HG03103 (cell line): ENCODE measurements around the gene FBXO2.
"Not testable (repeated sequence)": the region's sequence is repeated elsewhere in the genome, so short reads cannot be mapped to it uniquely, and the experiment has no call there.

Experiments used
- ATAC-seq: cut with Tn5 transposase; IDR thresholded peaks from one replicate; pipeline ENCODE4 v1.9.1; 2021; ENCODE audit warnings: low read depth; ENCODE audit not compliant: unreplicated experiment

Gene FBXO2

DNA sequence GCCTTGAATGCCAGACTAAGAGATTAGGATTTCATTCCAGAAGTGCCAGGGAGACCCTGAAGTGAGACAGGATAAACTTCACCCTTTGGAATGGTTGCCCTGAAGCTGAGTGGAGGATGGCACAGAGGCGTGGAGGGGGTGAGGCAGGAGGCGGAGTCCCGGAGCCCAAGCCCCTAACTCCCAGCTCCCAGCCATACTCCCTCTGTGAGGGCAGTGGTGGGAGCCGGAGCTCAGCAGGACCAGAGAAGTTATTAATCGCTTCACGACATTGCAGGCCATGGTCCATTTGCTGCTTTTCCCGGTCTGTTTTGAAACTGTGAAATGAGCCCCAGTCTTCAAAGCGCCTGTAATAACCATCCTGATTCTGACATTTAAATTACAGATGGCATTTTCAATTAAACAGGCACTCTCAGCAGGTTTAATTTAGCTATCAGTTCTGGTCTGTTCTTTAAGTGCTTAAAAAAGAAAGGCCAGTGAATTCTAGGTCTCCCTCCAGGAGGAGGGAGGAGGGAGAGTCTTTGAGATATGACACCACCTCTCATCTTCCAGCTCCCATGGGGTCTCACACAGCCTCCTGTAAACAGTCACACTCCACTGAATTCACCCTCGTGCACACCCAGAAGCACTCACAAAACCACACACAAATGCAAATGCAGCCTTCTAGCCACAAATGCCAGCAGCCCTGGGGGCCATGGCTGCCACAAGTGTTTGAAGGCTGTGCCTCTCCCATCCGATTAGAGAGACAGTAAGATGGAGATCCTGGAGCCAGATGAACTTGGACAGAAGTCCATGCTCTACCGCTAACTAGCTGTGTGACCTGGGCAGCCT is 19.6 kb downstream of the FBXO2 start:
- ATAC-seq, result no peak

DNA sequence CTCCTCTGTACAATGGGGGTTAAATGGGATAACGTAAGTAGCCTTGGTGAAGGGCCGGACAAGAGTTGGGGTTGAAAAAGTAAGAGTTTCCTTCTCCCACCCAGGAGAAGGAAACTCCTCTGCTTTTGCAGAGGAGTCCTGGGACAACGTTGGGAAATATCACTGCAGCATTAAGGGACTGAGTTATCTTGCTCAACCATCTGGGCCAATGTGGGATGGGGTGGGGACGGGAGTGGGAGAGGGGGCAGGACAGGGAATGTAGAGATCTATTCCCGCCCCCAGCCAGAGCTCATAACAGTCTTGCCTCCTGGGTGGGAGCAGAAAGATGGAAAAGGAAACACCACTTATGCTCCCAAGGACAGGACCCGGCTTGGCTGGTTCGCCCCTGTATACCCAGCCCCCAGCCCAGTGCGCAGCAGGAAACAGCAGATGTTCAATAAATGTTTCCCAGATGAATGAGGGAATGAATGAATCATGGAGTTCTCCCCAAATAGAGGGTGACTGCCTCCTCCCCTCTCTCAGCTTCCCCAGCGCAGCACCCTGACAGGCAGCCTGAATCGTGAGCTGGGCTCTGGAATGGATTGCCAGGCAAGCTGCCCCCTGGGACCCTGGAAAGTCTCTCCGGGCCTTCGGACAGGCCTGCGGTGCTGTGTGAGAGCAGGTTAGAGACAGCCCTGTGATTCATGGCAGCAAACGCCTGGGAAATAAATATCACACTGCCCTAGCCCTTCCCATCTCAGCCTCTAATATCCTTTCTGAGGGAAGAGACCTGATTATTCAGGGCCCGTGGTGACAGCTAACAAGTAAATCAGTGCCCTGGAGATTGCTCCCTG is 24.8 kb downstream of the FBXO2 start:
- no peak for ATAC-seq

DNA sequence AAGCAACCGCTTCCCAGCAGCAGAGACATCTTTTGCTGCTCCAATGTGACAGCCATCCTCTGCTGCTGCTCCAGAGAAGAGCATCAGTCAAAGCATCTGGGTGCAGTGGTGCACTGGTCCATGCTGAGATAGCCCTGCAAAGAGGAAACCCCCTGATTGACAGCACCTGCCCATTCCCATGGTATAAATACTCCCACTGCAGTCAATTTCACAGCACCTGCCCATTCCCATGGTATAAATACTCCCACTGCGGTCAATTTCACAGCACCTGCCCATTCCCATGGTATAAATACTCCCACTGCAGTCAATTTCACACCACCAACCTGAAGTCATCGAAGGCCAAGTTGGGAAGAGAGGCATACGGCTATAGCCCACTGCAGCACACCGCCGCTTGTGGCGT is 25.5 kb downstream of the FBXO2 start:
- ATAC-seq, result no peak

DNA sequence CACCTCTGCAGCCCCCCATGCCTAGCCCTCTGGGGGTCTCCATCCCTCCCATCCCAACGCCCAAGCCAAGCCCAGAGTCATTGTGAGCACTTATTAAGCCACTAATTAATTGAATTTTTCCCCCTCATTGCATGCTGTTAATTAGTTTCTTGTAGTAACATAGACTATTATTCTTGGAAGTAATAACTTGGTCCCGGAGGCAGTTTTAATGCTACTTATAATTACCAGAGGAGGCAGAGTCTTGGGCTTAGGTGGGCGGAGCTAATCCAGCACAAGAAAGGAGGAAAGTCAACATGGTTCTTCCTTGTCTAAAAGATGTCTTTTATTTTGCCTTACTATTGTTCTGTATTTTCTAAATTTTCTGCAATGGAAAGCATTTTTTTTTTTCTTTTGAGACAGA is 27.7 kb downstream of the FBXO2 start:
- no peak for ATAC-seq

DNA sequence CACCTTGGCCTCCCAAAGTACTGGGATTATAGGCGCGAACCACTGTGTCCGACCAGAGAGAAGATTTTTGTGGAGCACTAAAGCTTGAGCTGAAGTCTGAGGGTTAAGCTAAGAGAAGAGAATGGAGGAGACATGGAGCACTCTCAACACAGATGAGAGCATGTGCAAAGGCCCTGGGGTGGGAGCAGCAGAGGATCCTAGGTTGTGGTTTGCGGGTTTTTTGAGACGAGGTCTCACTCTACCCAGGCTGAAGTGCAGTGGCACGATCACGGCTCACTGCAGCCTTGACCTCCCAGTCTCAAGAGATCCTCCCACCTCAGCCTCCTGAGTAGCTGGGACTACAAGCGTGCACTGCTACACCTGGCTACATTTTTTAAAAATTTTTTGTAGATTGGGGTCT is 30.5 kb downstream of the FBXO2 start:
- ATAC-seq, result no peak

DNA sequence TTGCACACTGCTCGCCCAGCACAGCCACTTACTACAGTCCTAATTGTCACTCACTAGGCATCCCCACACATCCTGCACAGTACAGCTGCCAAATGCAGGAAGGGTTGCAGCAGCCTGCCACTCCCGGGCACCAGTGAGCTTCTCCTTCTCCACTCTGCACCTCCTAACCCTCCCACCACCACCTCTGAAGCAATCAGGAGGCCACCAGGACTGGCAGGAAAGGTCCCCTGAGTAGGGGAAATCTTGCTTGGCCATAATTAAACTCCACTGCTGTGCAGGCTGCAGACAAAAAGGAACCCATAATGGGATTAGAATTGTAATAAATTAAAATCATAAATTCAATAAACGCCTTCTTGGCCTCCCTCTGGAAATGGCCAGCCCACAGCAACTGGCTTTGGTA is 31.8 kb downstream of the FBXO2 start:
- ATAC-seq, result no peak

DNA sequence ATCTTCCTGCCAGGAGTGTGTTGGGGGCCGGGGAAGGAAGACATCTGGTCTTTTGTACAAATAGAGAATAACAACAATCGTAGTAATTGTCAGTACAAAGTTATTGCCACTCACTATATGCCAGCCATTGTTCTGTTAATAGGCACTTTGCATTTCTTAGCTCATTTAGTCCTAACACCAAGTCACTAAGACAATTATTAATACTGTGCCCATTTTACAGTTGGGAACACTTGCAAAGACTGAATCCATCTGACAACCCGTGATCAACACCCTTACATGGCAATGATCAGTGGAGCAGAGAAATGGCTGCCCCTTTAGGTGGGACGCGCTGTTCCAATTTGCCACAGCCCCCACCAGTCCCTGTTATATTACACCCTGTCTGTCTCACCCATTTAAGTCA is 33.3 kb downstream of the FBXO2 start:
- no peak for ATAC-seq

DNA sequence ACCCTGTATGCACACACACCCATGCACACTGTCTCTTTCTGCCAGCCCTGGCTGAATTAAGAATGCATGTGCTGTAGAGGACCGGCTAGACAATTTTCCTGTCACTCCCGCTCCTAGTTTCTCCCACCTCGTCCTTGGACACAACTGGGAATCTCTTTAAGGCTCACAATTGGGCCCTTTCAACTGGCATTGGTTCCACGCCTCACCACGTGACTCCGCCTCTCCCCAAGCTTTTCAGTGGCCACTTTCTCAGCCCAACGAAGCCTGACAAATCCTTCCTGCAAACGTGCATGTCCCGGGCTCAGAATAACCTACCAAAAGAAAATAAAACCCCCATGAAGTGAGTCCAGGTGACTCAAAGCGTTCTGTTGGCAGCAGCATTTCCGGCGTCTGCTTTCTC is 33.8 kb downstream of the FBXO2 start:
- no peak for ATAC-seq

DNA sequence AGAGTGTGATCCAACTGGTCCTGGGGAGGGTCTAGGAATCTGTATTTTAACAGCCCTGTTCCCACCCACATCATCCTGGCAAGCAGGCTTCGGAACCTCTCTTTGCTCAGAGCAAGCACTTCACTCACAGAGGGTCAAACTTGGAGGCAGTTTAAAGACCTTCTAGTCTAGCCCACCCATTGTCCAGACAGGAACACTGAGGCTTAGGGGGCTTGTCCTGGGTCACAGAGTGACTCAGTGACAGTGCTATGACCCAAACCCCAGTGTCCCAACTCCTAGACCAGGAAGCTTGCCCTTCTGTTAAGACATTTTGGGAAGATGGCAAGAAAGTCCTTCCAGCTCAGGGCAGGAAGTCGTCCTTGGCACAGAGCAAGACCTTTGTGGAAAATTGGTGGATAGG is 36.5 kb downstream of the FBXO2 start:
- ATAC-seq, result no peak

DNA sequence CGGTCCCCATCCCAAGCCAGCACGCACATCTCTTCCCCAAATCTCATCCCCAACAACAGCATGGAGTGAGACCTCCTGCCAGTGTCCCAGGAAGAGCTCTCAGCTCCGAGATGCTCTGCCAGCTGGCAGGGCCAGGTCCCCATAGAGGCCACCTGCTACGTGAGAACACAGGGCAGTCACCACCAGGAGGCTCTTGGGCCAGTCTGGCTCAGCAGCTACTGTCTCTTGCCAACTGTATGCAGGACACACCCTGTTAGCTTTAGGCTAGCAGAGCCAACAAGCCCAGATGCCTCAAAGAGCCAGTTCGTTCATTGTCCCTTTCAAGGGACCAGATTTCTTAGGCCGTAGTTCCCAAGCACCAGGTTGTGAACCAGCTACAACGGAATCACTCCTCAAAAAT is 36.9 kb downstream of the FBXO2 start:
- ATAC-seq, result no peak

DNA sequence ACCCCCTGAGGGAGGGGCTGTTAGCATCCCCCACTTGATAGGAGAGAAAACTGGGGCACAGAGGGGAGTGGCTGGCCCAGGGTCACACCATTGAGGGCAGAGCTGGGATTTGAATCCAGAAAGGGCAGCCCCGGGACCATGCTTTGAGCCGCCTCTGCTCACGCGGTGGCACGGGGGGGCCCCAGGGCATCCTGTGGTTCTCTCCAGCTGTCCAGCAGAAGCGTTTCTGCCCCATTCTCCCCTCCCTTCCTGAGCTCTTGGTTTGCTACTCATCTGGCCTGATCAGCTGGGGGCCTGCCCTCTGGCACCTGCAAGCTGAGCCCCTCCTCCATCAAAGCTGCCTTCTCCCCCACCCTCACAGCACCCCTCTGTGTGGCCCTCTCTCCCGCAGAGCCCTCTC is 37.5 kb downstream of the FBXO2 start:
- no peak for ATAC-seq

DNA sequence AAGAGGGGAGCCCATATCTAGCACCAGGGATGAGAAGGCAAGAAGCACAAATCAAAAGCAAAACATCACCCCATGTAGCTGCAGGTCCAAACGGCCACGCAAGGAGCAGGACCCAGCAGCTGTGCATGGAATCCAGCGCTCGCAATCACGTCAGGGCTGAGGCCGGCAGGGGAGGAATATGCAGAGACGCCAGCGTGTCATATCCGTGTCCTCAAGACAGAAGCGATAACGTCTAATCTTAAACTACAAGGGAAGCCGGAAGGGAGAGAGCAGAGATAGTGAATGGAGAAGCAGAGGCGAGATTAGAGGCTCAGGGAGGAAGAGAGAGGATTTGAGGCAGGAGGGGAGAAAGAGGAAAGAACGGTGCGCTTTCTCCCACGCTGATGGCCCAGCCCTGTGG is 39.1 kb downstream of the FBXO2 start:
- no peak for ATAC-seq

DNA sequence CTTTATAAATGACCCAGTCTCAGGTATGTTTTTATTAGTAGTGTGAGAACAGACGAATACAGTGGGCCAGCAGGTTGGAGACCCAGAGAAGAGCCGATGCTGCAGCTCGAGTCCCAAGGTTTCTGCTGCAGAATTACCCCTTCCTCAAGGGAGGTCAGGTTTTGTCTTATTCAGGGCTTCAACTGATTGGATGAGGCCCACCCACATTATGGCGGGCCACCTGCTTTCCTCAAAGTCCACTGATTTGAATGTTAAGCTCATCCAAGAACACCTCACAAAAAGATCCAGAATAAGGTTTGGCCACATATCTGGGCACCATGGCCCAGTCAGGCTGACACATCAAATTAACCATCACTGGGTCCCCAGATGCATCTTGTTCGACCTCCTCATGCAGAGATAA is 40.9 kb downstream of the FBXO2 start:
- ATAC-seq, result no peak

DNA sequence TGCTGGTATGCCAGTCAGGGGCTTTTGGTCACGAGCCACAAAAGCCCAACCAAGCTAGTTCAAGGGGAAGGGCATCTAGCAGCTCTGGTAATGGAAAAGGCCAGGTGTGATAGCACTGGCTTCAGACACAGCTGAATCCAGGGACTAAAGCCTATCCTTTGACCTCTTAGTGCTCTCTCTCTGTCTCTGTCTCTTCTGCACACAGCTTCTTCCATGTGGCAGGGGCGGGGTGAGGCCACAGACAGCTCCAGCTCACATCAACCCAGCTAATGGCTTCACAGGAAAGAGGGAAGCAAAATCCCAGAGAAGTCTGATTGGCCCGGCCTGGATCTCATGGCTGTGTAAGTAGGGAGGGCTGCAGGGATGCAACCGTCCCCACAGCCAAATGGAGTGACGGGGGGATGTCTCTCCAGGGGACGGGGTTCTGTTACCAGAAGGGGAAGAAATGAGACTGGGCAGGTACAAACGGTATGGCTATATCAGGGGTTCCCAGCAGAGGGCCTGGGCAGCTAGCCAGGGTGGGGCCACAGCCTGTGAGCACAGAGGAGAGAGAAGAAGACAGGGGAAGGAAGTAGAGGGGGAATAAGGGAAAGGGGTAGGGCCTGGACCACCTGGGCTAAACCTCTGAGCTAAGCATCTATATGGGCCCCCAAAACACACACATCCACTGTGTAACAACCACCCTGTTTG is 42.4 kb downstream of the FBXO2 start:
- no peak for ATAC-seq

DNA sequence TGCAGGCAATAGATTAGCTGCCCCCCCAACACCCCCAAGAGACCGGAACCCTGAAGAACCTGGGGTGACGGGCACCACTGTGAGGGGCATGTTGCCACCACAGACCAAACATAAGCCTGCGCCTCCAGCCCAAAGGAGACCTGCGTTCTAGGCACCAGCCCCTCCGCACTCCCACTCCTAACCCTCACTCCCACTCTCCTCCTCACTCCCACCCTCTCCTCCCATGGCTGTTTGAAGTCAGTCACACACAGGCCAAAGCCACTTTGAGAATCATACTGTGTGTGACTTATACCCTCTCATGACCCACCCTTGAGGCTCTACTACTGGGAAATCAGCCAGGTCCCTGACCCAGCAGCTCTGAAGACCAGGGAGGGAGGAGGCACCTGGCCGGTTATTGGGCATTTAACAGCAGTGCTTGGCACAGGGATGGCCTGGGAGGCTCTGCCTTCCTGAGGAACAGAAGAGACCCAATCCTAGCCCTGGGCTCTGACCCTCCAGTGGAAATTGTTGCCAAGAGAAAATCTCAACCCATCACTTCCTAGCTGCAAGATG is 43.5 kb downstream of the FBXO2 start:
- no peak for ATAC-seq

DNA sequence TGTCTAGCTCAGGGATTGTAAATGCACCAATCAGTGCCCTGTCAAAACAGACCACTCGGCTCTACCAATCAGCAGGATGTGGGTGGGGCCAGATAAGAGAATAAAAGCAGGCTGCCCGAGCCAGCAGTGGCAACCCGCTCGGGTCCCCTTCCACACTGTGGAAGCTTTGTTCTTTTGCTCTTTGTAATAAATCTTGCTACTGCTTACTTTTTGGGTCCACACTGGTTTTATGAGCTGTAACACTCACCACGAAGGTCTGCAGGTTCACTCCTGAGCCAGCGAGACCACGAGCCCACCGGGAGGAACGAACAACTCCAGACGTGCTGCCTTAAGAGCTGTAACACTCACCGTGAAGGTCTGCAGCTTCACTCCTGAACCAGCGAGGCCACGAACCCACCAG is 44.9 kb downstream of the FBXO2 start:
- ATAC-seq, result not testable (repeated sequence)

DNA sequence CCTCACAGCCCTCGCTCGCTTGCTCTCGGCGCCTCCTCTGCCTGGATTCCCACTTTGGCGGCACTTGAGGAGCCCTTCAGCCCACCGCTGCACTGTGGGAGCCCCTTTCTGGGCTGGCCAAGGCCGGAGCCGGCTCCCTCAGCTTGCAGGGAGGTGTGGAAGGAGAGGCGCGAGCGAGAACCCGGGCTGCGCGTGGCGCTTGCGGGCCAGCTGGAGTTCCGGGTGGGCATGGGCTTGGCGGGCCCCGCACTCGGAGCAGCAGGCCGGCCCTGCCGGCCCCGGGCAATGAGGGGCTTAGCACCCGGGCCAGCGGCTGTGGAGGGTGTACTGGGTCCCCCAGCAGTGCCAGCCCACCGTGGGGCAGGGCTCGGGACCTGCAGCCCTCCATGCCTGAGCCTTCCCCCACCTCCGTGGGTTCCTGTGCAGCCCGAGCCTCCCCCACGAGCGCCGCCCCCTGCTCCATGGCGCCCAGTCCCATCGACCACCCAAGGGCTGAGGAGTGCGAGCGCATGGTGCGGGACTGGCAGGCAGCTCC is 45.6 kb downstream of the FBXO2 start:
- not testable (repeated sequence) for ATAC-seq

DNA sequence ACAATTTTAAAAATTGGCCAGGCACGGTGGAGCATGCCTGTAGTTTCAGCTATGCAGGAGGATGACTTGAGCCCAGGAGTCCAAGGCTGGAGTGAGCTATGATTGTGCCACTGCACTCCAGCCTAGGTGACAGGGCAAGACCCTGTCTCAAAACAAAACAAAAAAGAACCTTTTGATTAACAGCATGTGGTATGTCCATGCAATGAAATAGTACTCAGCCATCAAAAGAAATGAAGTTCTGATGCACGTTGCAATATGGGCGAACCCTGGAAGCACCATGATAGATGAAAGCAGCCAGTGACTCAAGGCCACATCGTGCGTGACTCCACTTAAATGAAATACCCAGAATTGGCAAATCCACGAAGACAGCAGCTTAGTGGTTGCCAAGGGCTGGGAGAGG is 47.5 kb downstream of the FBXO2 start:
- ATAC-seq, result no peak

DNA sequence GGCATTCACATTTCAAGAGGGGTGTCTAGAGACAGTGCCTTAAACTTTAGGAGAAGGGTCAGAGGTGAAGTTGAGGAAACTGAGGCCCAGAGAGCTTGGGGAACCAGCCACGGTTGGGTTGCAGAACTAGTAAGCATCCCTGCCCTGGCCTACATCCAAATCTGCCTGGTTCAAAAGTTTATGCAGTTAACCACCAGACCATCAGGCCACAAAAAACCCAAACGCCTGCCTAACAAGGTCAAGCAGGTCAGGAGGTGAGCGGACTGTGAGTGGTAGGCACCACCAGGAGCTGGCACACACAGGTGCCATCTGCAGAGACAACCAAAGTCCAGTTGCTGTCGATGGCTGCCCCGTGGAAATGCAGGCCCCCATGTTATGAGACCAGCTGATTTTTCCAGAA is 51.2 kb downstream of the FBXO2 start:
- no peak for ATAC-seq

DNA sequence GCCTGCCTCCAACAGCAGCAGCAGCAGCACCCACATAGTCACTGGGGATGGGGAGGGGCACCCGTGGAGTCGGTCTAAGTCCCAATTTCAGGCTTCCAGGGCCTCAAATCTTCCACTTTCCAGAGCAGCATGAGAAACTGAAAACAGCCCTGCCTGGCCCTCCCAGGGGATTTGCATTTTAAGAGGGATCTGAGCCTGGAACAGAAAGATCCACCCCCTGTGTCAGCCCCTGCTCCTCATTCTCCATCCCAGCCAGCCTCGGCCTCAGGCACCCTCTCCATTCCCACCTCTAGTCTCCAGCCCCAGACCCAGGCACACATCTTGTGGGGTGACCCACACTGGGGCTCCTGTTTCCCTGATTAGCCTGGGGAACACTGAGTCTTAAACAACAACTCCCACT is 51.8 kb downstream of the FBXO2 start:
- ATAC-seq, result no peak

DNA sequence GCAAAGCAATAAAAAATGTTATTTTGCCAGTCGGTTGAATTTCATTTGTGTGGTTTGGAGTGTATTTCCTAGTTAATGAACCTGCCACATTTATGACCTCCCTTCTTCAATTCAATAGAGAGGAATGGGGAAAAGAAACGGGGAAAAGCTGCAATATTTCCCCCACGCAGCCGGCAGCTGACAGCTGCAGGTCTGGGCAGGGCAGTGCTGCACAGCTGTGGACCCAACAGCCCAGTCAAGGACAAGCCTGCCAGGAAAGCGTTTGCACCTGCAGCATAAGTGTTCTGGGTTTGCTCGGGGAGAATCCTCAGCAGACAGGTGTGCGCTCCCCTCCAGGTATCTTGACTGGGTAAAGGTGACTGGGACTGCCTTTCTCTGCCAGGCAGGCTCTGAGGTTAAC is 53.4 kb downstream of the FBXO2 start:
- ATAC-seq, result no peak
